Head of caudate nucleus (tissue), 42 donors: ENCODE results near the gene THYN1.
A peak's percentile ranks its signal among the peaks of the same experiment; 100 is the strongest.
"Not testable (repeated sequence)": the region's sequence is repeated elsewhere in the genome, so short reads cannot be mapped to it uniquely, and the experiment has no call there.

ENCODE experiments used
- DNase-seq, 42 donors: peaks; one replicate each; pipeline versions ENCODE4 v3.0.0 to v3.0.0-alpha.2; 2020 to 2021; ENCODE audit warnings: mixed read lengths in 7 of 42
- intact Hi-C: fragments of 100-400 bp; cut with DNase I; formaldehyde crosslinking; loops from one replicate; pipeline ENCODE4 v1.15.0; 2022

Gene THYN1

DNA sequence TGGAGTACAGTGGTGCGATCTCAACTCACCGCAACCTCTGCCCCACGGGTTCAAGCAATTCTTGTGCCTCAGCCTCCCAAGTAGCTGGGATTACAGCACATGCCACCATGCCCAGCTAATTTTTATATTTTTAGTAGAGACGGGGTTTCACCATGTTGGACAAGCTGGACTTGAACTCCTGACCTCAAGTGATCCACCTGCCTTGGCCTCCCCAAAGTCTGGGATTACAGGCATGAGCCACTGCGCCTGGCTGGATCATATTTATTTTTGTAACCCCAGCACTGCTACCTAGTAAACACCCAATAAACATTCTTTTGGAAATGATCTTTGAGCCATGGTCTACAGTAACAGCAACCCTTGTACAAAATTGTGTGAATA lies 2.0 kb upstream of the THYN1 start:
- DNase-seq, intact Hi-C loops: not testable (repeated sequence)

GRCh38 chr11:134254433-134255183 lies 1.5 kb upstream of the THYN1 start:
- intact Hi-C loops, result no loop called here
- DNase-seq, result no peak

DNA sequence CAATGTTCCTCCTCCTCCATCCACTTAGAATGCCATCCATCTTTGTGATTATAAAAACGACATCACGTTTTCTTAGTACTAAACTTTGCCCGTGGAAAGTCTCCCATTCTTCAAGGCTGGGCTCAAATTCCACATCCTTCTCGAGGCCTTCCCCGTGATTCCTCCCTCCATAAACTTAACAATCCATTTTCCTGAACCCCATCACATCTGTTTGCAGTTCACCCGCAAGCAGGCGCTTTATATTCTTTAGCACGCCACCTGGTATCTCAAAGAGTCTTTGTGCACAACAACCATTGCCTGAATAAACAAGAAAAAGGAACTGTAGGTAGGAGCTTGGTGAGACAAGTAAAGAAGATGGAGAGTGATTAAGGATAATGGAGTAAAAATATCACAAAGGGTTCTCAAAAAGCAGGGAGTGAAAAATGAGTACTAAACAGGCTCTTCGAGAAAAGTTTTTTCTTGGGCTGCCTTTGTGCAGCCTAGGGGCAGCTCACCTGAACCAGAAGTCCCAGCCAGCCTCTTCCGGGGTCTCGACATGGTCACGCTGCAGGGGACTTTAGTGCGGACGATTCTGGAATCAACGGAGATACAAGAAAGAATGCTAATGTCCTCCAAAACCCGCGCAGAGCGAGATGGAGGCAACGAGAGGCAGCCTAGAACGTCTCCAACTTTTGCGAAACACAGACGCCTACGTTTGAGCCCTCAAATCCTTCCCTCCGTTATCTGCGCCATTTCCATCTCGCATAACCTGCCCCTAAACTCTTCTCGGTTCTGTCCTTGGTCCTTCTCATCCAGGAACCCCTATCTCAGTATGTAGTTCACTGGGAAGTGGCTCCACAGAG lies 585 bp downstream of the THYN1 start:
- DNase-seq, result peak in 26 of 42 donors; percentile 13 to 67 (median 42)
- intact Hi-C loops, result no loop called here

DNA sequence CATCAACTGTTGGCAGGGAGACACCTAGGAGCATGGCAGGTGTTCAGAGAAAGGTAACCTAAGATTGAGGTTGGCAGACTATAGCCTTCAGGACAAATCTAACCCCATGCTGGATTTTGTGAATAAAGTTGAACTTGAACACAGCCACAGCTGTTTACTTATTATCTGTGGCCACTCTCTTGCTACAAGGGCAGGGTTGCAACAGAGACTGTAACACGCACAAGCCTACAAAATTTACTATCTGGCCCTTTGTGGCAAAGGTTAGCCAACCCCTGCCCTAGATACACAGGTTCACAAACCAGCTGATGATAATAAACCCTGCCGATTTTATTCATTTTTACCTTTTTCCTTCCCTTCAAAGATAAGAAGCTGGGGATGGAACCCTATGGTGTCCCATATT lies 2.5 kb downstream of the THYN1 start:
- intact Hi-C loops, result no loop called here
- no peak for DNase-seq

- no peak for DNase-seq
- intact Hi-C loops, result no loop called here
Measured at GRCh38 chr11:134250246-134250645, 2.9 kb downstream of the THYN1 start.

- intact Hi-C loops, result no loop called here
- peak in 1 of 42 donors; percentile 21 for DNase-seq
Measured at GRCh38 chr11:134248910-134249480, 4.2 kb downstream of the THYN1 start.

- no peak for DNase-seq
- intact Hi-C loops, result no loop called here
Measured at GRCh38 chr11:134246678-134247077, 6.5 kb downstream of the THYN1 start.

DNA sequence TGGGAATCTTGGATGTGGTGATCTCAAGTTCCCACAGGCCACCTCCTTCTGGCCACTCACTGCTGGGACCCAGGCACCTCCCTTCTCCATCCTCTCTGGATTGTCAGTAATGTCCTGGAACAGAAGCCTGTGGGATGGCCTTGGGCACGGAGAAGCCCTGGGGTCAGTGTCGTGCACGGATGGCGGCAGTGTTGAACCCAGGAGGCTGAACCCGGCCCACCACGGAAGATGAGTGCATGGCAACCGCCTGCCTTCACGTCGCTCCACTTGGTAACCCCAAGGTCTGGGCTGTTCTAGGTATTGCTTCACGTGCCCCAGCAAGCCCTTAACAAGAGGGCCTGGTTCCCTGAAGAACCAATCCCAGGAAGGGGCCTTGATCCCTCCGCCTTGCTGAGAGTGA lies 7.1 kb downstream of the THYN1 start:
- DNase-seq, result no peak
- intact Hi-C loops, result no loop called here

GRCh38 chr11:134245434-134245833 lies 7.7 kb downstream of the THYN1 start:
- intact Hi-C loops, result no loop called here
- DNase-seq, result no peak

DNA sequence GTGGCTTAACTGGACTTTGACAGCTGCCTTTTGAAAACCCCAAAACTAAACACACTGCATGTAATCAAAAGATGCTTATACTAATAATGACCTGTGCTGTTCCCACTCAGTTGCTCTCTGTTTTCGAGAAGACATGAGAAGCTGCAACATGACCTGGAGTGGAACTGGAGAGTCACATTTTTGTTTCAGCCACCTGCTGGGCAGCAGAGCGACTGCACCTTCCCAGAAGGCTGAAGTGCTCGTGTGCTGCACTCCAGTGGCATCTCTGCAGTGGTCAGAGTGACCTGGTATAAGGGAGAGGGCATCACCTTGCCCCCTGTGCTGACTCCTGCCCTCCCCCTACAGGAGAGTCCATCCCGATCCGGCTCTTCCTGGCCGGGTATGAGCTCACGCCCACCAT lies 8.6 kb downstream of the THYN1 start:
- DNase-seq, result no peak
- intact Hi-C loops, result no loop called here

- DNase-seq, result no peak
- intact Hi-C loops, result no loop called here
Measured at GRCh38 chr11:134243913-134244312, 9.2 kb downstream of the THYN1 start.

DNA sequence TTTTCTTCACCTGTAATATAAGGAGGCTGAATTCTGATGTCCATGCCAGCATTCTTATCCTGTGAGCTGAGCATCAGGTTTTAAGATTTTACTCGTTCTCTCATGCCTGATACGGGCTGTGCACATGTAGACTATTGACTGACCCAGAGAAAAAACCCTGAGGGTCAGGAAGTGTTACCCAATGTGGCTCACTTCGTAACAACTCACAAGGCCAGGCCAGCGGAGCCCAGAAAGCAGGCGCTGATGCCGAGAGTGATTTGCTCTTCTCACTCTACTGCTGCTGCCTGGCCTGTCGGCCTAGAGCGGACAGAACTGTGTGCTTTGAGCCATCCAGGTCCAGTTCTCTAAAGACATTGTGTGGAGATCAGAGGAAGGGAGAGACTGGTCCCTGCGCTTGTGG lies 10.8 kb downstream of the THYN1 start:
- intact Hi-C loops, result no loop called here
- DNase-seq, result no peak

- DNase-seq, result no peak
- intact Hi-C loops, result no loop called here
Measured at GRCh38 chr11:134240592-134240991, 12.6 kb downstream of the THYN1 start.

DNA sequence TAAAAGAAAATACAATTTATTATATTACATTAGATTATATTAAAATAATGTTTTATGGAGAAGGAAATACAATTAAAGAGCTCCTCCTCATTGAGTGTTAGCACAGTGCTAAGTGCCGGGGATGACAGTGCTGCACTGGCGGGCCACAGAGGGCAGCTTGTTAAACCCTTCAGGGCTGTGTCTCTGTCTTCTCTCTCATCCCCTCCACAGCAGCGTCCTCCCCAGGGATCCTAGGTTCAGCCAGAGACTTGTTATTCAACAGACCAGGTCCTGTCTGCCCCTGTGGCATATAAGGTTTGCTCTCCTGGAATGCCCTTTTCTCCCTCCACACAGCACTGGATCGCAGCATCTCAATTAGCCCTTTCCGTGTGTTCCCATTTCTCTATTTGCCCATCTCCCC lies 14.2 kb downstream of the THYN1 start:
- intact Hi-C loops, result no loop called here
- peak in 1 of 42 donors; percentile 4 for DNase-seq

GRCh38 chr11:134237557-134237922 lies 15.6 kb downstream of the THYN1 start:
- intact Hi-C loops, result no loop called here
- DNase-seq, result peak in 2 of 42 donors; percentile 4 to 12

DNA sequence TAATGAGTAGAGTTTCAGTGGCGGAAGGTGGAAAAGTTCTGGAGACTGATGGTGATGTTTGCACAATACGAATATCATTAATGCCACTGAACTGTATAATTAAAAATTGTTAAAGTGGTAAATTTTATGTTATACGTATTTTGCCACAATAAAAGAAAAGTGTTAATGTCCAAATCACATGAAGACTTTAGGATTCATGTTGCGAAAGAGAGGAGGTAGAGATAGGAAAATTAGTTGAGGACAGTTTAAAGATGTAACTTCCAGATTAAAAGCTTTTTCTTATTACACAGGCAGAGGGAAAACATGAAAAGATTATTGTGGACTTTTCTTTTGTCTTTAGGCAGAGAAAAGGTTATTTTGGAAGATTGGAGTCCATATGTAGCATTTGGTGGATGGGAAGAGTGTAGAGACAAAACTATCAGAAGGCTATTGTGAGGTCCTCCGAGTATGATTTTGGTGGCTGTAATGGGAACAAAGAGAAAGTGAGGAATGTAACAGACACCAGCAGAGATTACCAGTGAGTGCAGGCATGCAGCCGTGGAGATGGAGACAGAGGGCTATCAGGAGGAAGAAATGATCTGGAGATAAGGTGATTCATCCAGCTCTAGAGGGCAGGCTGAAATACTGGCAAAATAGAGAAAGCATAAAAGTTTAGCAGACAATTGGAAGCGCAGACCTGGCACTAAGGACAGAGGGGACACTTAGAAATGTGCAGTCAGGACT lies 16.2 kb downstream of the THYN1 start:
- intact Hi-C loops, result no loop called here
- no peak for DNase-seq

DNA sequence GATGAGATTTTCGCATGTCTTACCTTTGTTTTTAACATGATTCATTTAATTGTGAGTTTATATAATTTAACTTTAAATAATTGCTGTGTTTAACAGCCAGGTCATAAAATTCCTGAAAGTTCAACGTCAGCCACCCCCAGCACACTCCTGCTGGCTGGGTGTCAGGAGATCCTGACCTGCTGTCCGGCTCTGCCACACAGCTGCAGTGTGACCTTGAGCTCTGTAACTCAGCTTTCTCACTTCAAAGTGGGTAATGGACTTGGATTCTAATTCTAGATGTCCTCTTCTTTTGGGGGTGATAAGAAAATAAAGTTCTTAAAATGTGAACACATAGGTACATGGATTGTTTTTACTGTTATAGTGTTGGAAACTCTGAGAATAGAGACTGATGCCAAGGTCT lies 17.8 kb downstream of the THYN1 start:
- intact Hi-C loops, result no loop called here

DNA sequence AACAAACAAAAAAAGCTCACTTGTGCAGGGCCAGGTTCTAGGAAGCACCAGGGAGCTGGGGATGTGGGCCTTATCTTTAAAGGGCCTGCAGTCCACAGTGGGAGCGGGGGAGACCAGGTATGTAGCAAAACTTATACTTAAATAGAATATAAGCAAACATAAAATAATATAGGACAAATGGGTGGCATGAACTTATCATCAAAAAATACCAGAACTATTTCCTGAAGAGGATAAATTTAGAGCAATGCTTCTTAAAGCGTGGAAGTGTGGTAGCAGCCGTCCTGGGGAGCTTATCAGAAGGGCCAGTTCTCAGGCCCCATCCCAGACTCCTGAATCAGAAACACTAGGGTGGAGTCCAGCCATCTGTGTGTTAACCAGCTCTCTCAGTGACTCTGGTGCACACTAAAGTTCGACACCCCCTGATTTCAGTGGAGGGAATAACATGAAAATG lies 19.4 kb downstream of the THYN1 start:
- intact Hi-C loops, result no loop called here
- DNase-seq, result peak in 1 of 42 donors; percentile 19

More for the DNA sequence above, 17.8 kb downstream of the THYN1 start:
- peak in 1 of 42 donors; percentile 8 for DNase-seq

DNA sequence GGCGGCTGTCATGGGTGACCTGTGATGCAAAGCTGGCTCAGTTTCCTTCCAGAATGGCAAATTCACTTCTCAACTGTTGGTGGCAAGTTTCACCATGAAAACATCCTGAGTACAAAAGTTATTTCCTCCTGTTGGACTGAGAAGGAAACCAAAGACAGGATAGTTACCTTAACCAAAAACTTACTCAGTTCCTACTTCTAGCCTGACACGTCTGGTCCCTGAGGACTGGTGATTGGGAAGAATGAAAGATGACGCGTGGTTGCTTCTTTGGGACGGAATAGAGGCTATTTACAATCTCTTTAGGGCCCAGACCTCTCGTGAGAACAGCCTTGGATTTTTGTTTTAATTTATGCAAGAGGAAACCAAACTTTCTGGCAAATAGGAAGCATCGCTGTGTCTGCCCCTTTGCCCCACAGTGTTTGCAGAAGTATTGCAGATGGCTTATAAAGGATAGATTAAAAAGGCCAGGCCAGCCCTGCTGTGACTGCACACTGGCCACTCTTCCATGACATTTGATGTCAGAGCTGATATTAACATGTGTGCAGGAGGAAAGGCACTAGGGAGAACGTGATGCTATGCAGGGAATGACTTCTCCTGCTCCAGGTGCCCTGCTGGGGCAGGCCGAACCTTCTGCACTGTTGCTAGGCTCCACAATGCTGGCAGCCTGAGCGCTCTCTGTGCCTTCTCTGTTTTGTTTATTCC lies 21.0 kb downstream of the THYN1 start:
- DNase-seq, result peak in 2 of 42 donors; percentile 23 to 36
- intact Hi-C loops, result no loop called here
